Adrenal gland (tissue), 5 donors: Measurements from ENCODE around the gene SGK2.

Experiments used
- CTCF ChIP-seq, 6 experiments: fragments of 450-650 bp in 4 of 6; fragments of 200-600 bp in 2 of 6; sonication (generic) in 1 of 6; IDR thresholded peaks; 1 replicate in 5 of 6; 2 replicates in 1 of 6; pipeline versions ENCODE4 v1.5.1 to v1.8.0; 2016 to 2021; ENCODE audit warnings: antibody characterized with exemption in 6 of 6, mild to moderate bottlenecking in 2 of 6, moderate library complexity in 1 of 6
- POLR2A ChIP-seq, 2 donors: fragments of 450-650 bp; IDR thresholded peaks; one replicate each; pipeline ENCODE4 v1.6.1; 2017; ENCODE audit warnings: antibody characterized with exemption in 2 of 2, mild to moderate bottlenecking in 2 of 2, moderate library complexity in 1 of 2
- donor health status: DM: no; HTN: no; CAD: no.

DNA sequence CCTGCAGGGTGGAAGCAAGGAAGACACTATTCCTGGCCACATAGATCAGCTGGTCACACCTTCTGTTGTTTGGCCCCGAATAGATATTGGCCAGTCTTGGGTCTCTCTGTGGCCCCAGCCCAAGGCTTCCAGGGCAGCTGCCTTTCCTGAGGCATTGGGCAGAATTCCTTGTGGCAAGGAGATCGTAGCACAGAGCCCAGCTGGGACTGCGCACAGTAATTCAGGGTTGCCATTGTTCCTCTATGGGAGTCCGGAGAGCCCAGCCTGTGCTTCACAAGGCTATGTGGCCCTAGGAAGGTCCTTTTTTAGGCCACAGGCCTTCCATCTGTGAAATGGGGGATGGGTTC lies 6.9 kb downstream of the SGK2 start:
- TF ChIP-seq CTCF (IDR thresholded peaks at IDR 0.05) (no peak), POLR2A (IDR thresholded peaks at IDR 0.05) (no peak)
